Measurements from ENCODE around the gene RNU5B-1. TPM values are rescaled to one million over a fixed set of nuclear protein-coding genes. Genes with fewer than 3 reads are reported as not detected.

The RNU5B-1 gene
- total RNA-seq, 1 experiment from 2014 or later: not detected

Other genes with a start within 250 kb of the RNU5B-1 start
- not detected in 2 replicates for gene RASL12, start 236.7 kb upstream of the RNU5B-1 start, total RNA-seq (2014; rRNA removed; shearing (Covaris generic); ENCODE audit: low replicate concordance)
- gene KBTBD13, start 227.9 kb upstream of the RNU5B-1 start, total RNA-seq (2014; rRNA removed; shearing (Covaris generic); ENCODE audit: low replicate concordance): not detected in 2 replicates
- not detected in 2 replicates for gene UBAP1L, start 189.5 kb upstream of the RNU5B-1 start, total RNA-seq (2014; rRNA removed; shearing (Covaris generic); ENCODE audit: low replicate concordance)
- 28.6 and 30.4 TPM in 2 replicates for gene PDCD7, start 170.9 kb upstream of the RNU5B-1 start, total RNA-seq (2014; rRNA removed; shearing (Covaris generic); ENCODE audit: low replicate concordance)
- 21.2 and 22.8 TPM in 2 replicates for gene CLPX, start 119.3 kb upstream of the RNU5B-1 start, total RNA-seq (2014; rRNA removed; shearing (Covaris generic); ENCODE audit: low replicate concordance)
- gene CILP, start 93.2 kb upstream of the RNU5B-1 start, total RNA-seq (2014; rRNA removed; shearing (Covaris generic); ENCODE audit: low replicate concordance): not detected in 2 replicates
- 10.0 and 16.9 TPM in 2 replicates for gene PARP16, start 17.8 kb upstream of the RNU5B-1 start, total RNA-seq (2014; rRNA removed; shearing (Covaris generic); ENCODE audit: low replicate concordance)
- gene RNU5A-1, start 8.6 kb upstream of the RNU5B-1 start, total RNA-seq (2014; rRNA removed; shearing (Covaris generic); ENCODE audit: low replicate concordance): not detected in 2 replicates
- not detected in 2 replicates for gene IGDCC3, start 73.3 kb downstream of the RNU5B-1 start, total RNA-seq (2014; rRNA removed; shearing (Covaris generic); ENCODE audit: low replicate concordance)
- 0.67 and 1.7 TPM in 2 replicates for gene IGDCC4, start 118.3 kb downstream of the RNU5B-1 start, total RNA-seq (2014; rRNA removed; shearing (Covaris generic); ENCODE audit: low replicate concordance)
- gene DPP8, start 213.0 kb downstream of the RNU5B-1 start, total RNA-seq (2014; rRNA removed; shearing (Covaris generic); ENCODE audit: low replicate concordance): 8.8 and 23.5 TPM in 2 replicates
- 121 and 122 TPM in 2 replicates for gene HACD3, start 225.8 kb downstream of the RNU5B-1 start, total RNA-seq (2014; rRNA removed; shearing (Covaris generic); ENCODE audit: low replicate concordance)